ENCODE data around the gene SLC6A16.
"Not testable (repeated sequence)": the region's sequence is repeated elsewhere in the genome, so short reads cannot be mapped to it uniquely, and the experiment has no call there.

The SLC6A16 gene

DNA sequence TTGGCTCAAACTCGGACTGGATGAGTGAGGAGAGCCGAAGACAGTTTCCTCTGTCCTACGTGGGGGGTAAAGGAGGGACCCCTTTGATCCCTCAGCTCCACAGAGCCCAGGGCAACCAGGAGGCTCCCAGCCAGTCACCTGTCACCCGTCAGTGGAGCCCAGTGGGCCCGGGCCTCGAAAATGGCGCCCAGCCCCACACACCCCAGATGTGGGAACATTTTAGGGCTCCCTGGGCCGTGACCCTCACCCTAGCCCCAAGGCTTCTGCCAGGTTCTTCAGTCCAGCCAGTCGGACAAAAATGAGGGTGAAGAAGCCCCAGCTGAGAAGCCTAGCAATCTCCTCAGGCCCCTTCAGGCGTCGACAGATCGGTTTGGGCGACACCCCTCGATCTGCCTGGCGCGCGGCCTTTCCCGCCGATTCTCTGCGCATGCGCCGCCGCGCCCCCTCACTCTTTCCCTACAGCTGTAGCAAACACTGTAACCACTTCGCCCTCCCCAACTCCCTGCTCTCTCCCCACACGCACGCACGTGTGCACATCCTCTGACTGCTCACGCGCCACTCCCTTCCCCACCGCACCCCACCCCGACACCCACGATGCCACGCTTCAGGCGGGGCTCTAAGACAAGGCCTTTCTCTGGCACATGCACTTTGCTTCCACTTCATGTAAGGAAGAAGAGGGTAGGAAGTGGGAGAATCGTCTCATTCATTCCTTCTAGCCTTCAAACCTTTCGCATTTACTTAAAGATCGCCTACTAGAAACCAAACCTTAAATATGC is at the start of gene SLC6A16:
SLC6A16 (minus strand) TSS at position 391 of the 776 bp plus-strand sequence. CDS start 13,844 bp downstream, outside the sequence.
- DNase-seq (ENCODE audit: low spot score): no peak
- FAIRE-seq: no peak

DNA sequence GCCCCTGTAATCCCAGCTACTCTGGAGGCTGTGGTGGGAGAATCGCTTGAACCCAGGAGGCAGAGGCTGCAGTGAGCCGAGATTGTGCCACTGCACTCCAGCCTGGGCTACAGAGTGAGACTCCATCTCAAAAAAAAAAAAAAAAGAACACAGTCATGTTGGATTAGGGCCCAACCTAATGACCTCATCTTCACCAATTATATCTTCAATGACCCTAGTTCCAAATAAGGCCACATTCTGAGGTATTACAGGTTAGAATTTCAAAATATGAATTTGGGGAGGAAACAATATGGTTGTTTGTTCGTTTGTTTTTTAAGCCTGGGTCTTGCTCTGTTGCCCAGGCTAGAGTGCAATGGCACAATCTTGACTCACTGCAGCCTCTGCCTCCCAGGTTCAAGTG is 48.2 kb upstream of the SLC6A16 start:
- DNase-seq (ENCODE audit: low spot score); FAIRE-seq: not testable (repeated sequence)

DNA sequence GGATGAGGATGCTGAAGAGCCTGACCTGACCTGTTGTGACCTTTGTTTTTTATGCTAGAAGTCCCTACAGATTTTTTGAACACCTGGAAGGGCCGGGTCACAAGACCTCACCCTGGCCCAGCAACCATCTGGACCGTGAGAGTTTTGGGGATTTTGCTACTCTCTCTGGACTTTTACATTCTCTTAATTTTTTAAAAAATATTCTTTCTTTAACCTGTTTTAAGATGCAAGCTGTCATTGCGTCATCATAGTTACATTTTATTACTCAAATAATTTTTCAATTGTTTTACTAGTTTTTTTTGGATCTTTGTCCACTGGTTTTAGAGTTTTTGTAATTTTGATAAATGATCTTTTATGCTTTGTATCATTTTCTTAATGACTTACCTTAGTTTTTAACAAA is 46.2 kb upstream of the SLC6A16 start:
- FAIRE-seq (no peak), DNase-seq (ENCODE audit: low spot score) (no peak)

DNA sequence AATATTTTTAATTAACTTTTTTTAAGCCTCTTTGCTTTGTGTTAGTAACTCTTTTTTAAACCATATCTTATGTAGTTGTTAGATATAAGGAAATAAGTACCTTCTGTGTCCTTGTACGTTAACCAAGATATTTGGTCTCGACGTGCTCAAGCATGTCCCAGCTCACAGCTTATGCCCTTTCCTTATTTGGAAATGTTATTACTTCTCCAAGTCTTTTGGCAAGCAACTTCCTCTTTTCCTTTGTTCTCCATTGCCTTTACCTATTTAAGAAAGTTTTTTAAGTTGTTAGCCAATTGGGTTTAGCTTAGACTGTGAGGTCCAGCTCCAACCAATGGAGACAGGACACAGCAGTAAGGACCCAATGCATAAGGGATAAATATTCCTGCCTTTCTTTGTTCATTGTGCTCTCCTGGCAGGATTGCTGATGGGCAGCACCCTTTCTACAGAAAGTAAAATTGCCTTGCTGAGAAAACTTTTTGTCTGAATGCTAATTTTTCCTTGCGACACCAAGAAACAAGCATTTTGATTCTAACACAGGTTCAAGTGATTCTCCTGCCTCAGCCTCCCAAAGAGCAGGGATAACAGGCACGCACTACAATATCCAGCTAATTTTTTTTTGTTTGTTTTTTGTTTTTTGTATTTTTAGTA is 43.8 kb upstream of the SLC6A16 start:
- DNase-seq (ENCODE audit: low spot score): no peak
- FAIRE-seq: no peak

DNA sequence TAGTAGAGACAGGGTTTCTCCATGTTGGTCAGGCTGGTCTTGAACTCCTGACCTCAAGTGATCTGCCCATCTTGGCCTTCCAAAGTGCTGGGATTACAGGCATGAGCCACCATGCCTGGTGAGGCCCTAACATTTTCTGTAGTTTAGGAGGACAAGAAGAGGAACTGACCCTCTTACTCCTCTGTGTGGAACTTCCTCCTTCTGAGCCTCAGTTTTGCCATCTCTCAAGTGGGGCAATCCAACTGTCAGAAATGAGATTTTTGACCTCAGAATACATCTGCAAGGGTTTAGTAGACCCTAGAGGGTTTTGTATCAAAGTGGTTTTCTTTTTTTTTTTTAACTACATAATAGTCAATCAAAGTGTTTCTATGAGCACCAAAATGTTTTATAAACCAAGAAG is 41.1 kb upstream of the SLC6A16 start:
- DNase-seq (ENCODE audit: low spot score): no peak

DNA sequence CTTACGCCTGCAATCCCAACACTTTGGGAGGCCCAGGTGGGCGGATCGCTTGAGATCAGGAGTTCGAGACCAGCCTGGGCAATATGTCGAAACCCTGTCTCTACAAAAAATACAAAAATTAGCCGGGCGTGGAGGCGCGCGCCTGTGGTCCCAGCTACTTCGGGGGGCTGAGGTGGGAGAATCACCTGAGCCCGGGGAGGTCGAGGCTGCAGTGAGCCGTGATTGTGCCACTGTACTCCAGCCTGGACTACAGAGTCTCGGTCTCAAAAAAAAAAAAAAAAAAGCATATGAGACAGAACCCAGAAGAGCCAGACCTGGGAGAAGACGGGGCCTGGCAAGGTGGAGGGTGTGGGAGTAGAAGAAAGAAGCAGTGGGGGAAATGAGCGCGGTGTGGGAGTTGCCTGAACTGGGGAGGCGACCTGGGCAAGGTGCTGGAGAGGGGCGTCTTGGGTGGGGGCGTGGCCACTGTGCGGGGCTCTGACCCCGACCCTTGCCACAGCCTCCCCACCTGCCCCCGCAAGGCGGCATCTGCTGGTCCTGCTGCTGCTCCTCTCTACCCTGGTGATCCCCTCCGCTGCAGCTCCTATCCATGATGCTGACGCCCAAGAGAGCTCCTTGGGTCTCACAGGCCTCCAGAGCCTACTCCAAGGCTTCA is 39.2 kb upstream of the SLC6A16 start:
- no peak for FAIRE-seq
- no peak for DNase-seq (ENCODE audit: low spot score)

More for the DNA sequence above, 41.1 kb upstream of the SLC6A16 start:
- no peak for FAIRE-seq

DNA sequence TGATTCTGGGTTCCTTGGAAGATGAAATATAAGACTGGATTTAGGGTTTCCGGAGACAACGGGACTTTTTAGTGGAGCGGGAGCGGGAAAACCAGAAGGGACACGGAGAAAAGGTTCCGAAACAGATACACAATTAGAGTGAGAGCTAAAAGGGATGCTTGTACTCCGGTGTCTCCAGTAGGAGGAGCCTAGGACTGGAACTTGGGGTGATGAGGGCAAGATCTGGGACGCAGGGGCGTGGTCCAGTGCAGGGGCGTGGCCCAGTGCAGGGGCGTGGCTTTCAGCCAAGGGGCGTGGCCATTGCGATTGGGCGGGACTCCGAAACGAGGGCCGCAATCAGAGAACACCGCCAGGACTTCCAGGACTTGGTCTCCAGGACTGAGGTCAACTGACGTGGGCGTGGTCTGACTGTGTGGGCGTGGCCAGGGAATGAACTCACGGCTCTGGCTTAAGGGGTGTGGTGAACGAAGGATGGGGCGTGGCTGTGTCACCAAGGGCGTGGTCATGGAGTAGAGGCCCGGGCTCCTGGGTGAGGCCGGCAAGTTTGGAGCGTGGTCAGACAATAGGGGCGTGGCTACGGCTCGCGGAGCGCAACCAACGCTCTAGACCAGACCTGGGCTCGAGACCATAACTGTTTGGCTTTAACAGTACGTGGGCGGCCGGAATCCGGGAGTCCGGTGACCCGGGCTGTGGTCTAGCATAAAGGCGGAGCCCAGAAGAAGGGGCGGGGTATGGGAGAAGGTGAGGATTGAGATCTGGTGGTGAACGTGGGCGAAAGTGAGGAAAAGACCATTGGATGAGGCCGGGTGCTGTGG is 38.5 kb upstream of the SLC6A16 start, which contains the start of gene DKKL1:
DKKL1 (plus strand) TSS at position 610 of the 815 bp plus-strand sequence; CDS start at position 732, 122 bp downstream.
- no peak for FAIRE-seq
- no peak for DNase-seq (ENCODE audit: low spot score)

DNA sequence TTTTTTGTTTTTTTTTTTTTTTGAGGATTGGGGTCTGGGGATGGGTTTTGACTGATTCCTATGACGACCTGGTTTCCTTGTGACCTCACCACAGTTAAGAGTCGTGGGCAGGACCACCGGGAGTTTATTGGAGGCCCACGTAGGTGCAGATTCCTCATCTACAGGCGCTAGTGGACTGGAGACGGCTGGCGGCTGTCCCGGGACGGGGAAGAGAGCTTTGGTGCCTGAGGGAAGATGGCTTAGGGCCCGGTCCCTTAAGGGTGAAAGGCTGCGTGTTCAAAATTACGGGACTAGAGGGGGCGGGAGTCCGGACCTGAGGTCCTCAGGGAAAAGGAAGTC is 37.9 kb upstream of the SLC6A16 start:
- FAIRE-seq (no peak), DNase-seq (ENCODE audit: low spot score) (no peak)

DNA sequence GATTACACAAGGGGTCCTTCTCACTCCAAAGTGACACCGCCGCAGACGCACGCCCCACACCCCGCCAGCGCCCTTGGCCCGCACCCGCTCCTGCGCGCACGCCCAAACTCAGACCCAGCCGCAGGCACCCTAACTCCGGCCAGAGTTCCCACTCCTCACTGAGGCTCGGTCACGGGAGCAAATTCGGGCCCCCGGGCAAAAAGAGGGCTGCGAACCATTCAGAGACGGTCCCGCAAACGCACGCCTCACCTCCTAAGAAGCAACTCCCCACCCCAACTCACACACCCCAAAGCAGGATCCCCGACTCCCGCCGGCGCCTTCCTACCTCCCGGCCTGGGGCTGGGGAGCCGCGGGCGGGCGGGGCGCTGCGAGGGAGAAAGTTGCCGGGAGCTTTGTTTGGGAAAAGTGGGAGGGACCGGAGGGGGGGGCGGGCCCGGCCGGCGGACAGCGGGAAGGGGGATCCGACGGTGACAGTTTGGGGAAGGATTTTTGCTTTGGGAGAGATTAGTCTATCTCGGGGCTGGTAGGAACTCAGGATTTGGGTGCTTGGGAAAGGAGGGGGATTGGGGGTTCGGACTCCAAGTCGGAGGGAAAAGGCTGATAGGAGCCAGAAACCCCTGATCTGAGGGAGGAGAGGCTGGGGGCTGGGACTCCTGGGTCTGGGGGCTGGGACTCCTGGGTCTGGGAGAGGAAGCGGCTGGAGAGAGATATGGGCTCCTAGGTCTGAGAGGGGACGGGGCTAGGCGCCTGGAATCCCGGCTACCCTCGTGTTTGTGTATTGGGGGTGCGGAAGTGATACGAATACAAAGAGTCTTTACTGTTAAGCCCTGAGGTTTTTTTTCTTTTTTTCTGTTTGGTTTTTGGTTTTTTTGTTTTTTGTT is 37.3 kb upstream of the SLC6A16 start, which contains the start of gene TEAD2:
TEAD2 (minus strand) TSS at position 369 of the 881 bp plus-strand sequence. CDS start 2,341 bp downstream, outside the sequence.
- FAIRE-seq (no peak), DNase-seq (ENCODE audit: low spot score) (no peak)

DNA sequence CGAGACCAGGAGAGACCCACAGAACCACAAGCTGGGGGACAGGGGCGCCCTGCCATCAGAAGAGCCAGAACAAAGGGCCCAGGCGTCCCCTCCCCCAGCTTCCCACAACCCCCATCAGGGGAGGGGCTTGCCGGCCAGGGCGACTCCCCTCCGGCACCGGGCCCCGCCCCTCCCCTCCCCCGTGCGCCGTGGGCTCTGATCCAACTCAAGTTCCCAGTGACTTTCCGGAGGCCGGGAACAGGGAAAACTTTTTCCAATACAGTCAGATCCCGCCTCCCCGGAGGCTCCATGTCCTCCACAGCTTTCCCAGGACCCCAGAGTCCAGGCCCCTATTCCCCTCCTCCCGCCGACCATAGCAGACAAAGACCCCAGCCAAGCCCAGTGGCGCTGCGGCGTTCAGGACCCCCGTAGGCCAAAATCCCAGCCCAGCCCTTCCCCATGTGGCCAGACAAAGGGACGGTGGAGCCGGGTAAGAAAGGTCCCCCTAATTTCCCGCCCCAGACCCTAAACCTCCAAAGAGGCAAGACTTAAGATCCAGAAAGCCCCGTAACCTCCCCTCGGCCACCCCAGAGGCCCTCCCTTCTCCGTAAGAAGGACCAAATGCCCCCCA is 36.6 kb upstream of the SLC6A16 start:
- FAIRE-seq (no peak), DNase-seq (ENCODE audit: low spot score) (no peak)

DNA sequence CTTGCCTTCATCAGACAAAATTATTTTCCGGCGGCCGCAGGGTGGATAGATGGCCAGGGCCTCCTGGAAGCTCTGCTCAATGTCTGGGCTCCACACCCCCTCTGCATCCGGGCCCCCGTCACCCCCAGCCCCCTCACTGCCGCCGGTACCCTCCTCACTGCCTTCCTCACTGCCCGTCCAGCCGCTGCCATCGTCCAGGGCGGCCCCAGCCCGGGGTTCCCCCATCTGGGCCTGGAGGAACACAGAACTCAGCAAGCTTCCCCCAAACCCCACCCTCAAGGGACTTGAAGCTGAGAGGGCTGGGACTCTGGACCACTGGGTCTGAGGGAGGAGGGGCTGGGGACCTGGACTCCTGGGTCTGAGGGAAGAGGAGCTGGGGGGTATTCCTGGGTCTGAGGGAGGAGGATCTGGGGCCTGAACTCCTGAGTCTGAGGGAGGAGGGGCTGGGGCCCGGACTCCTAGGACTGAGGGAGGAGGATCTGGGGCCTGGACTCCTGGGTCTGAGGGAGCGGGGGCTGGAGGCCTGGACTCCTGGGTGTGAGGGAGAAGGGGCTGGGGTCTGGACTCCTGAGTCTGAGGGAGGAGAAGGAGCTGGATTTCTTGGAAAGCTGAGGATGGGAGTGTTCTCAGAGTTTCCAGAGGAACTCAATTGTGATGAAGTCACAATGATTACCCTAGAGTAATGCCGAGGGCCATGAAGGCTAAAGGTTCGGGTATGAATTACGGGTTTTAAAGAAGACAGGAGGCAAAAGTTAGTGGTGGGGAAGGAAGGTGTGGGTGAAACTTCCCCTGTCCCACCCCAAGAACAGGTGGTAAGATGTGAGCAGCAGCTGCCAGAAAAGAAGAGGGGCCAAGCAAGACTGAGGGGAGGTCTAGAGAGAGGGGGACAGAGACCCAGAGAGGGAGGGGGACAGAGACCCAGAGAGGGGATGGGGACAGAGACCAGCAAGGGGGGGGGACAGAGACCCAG is 35.1 kb upstream of the SLC6A16 start:
- DNase-seq (ENCODE audit: low spot score) (no peak), FAIRE-seq (no peak)

DNA sequence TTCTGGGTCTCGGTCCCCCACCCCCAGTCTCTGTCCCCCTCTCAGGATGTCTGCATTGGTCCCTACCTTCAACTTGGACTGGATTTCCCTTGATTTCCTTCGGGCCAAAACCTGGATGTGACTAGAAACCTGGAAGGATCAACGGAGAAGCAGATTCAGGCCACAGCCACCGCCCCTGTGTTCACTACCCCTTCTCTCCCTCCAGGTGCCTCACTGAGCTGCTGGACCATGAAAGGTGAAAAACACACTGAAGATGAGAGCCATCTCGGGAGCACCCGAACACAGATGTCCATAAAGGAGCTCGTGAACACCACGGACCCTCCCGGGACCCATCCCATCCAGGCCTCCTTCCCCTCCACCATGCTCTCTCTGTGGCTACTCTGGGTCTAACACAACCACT is 32.2 kb upstream of the SLC6A16 start:
- FAIRE-seq (no peak), DNase-seq (ENCODE audit: low spot score) (no peak)

DNA sequence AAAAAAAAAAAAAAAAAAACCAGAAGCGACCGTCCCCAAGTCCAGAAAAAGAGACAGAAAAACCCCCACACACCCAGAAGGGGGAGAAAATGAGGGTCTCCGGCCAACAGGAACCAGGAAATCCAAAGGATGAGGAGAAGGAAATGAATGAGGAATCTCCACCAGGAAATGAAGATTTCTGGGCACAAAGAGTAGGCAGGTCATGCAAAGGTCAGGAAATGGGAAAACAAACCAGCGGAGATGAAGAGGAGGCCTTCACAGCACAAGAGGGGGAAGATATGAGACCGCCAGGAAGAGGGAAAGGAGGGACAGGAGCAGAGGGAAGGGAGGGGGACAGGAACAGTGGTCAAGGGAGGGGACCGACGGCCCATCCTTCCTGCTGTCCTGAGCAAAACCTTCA is 31.4 kb upstream of the SLC6A16 start:
- DNase-seq (ENCODE audit: low spot score) (no peak), FAIRE-seq (no peak)

DNA sequence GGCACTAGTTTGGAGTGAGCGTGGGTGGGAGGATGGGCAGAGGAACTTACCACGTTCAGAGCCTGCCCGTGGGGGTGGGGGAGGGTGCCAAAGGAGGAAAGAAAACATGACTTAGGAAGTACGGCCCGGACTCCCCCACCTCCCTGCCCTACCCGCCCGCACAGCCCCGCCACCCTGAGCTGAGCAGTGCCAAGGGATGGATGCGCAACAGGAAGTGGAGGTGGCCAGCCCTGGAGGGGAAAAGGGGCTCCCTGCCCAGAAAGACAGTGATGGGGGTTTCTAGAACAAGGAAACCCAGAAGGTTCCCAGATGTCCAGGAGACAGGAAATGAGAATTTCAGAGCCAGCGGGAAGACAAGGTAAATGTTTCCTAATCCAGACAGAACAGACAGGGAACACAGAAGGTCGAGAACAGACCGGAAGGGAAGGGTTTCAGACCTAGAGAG is 30.9 kb upstream of the SLC6A16 start:
- no peak for DNase-seq (ENCODE audit: low spot score)
- no peak for FAIRE-seq

DNA sequence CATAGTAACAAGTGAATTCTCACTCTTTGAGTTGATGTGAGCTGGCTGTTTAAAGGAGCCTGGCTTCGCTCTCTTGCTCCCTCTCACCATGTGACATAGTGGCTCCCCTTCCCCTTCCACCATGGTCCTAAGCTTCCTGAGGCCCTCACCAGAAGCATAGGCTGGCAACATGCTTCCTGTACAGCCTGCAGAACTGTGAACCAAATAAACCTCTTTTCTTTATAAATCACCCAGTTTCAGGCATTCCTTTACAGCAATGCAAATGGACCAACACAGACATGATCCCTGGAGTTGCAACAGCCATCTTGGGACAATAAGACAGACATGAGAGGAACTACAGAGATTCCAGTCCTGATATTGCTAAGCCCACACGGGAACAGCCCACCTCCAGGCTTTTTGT is 24.6 kb upstream of the SLC6A16 start:
- FAIRE-seq (no peak), DNase-seq (ENCODE audit: low spot score) (no peak)

DNA sequence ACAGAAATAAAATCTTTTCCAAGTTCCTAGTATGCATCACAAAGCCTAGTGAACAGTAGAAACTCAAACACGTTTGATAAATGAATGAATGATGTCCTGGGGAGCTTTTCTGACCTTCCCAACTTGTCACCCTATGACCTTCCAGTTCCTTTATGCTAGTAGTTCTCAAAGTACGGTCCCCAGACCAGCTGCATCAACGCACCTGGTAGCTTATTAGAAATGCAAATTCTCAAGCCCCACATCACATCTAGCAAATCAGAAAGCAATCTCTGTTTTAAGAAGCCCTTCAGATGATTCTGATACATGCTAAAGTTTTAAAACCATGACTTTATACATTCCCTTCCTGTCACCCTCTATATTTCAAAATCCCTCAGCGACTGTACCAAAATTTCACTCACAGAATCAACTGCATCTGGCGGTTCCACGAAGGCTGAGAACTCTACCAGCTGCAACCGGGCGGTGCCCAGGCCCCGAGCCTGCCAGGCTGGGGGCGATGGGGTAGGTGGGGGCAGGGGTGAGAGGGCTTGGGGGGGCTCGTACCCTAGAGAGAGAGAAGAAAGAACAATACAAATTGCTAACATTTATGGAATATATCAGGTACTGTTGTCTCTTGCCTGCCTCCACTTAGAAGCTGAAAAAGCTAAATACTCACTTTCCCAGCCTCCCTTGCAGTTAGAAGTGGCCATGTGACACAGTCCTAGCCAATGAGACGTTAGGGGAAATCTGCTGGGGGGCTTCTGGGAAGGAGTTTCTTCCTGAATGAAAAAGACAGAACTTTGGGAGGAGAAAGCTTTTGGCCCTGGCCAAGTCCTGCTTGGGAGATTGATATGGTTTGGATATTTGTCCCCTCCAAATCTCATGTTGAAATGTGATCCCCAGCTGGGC is 23.6 kb upstream of the SLC6A16 start:
- FAIRE-seq (no peak), DNase-seq (ENCODE audit: low spot score) (no peak)

DNA sequence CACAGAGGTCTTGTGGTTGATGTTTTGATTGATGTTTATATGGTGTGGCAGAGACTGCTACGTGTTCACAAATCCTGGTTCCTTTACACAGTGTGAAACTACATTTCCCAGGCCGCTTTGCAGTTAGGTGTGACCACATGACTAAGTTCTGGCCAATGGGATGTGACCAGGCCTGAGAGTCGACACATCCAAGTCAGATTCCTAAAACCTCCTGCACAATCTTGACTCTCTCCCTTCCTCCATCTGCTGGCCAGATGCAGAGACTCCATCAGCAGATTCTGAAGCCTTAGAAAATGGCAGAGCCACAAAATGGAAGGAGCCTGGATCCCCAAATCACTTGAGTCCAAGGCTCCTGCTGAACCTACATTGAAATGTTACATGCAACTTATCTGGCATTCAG is 22.8 kb upstream of the SLC6A16 start:
- FAIRE-seq: no peak
- peak; percentile 31 for DNase-seq (ENCODE audit: low spot score)

DNA sequence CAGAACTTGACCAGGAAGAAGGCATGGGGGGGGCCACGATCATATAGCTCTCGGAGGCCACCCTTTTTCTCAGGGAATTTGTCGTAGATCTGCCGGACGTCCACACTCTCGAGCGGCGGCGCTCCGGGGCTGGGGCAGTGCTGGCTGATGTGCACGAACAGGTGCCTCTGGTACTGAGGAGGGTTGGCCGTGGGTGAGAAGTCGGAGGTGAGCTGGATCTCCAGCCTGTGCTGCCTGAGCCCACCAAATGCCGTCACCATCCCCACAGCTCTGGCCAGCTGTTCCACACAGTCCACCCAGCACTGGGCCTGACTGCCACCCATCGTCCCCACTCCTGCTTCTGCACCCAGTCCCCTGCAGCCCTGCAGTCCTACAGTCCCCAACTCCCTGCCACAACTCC is 22.2 kb upstream of the SLC6A16 start:
- FAIRE-seq (no peak), DNase-seq (ENCODE audit: low spot score) (no peak)
